Activated T-helper 17 cell treated with anti-CD3 and anti-CD28 coated beads, Interleukin-2, amount 50 U/mL, for 72 hours (primary cell): Measurements from ENCODE around the gene AFF1. TPM values are rescaled to one million over a fixed set of nuclear protein-coding genes. Genes with fewer than 3 reads are reported as not detected.

Source experiments
- ATAC-seq: fragments of 150-1000 bp; cut with Tn5 transposase; replicated peaks from 2 replicates; pipeline ENCODE4 v1.10.0; 2021; ENCODE audit warnings: mild to moderate bottlenecking, moderate library complexity
- H3K27ac Mint-ChIP-seq: one replicate; pipeline ENCODE4 v1.8.0; 2022; ENCODE audit warnings: mixed read lengths
- H3K27me3 Mint-ChIP-seq: one replicate; pipeline ENCODE4 v1.8.0; 2022; ENCODE audit warnings: mixed read lengths
- H3K36me3 Mint-ChIP-seq: one replicate; pipeline ENCODE4 v1.8.0; 2022; ENCODE audit warnings: low read depth, mild to moderate bottlenecking, mixed read lengths
- H3K4me1 Mint-ChIP-seq: one replicate; pipeline ENCODE4 v1.8.0; 2022; ENCODE audit warnings: mixed read lengths
- H3K4me3 Mint-ChIP-seq: one replicate; pipeline ENCODE4 v1.8.0; 2022; ENCODE audit warnings: mild to moderate bottlenecking, mixed read lengths
- H3K9me3 Mint-ChIP-seq: one replicate; pipeline ENCODE4 v1.8.0; 2022; ENCODE audit warnings: mixed read lengths
- total RNA-seq, 2 donors: library from RNA; stranded (reverse); gene quantifications; one replicate each; pipeline ENCODE4 v1.2.3, GENCODE V29; 2022

AFF1 gene
- total RNA-seq, 2 donors from 2014 or later: 64.2 to 80.5 TPM

DNA sequence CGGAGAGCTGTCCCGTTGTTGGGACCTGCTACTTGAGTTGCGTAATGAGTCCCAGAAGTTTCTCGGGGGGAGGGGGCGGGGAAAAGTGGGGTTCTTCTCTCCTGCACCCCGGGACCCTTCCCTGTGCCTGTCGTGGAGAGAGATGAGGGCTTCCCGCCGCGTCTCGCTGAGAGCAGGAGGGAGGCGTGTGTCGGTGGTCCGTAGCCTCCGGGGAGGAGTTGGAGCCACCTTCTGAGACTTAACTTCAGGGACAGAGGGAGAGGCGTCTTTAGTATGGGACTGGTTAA, 698 bp downstream of the AFF1 start:
- Mint-ChIP-seq H3K4me3 (peak overlapping the region; percentile 93), H3K4me1 (peaks cover 36% of the 10 kb centered on the region), H3K9me3 (no peaks in the 10 kb centered on the region), H3K27ac (peak overlapping the region; percentile 93), H3K36me3 (peaks cover 36% of the 10 kb centered on the region), H3K27me3 (no peaks in the 10 kb centered on the region)
- no peak for ATAC-seq

DNA sequence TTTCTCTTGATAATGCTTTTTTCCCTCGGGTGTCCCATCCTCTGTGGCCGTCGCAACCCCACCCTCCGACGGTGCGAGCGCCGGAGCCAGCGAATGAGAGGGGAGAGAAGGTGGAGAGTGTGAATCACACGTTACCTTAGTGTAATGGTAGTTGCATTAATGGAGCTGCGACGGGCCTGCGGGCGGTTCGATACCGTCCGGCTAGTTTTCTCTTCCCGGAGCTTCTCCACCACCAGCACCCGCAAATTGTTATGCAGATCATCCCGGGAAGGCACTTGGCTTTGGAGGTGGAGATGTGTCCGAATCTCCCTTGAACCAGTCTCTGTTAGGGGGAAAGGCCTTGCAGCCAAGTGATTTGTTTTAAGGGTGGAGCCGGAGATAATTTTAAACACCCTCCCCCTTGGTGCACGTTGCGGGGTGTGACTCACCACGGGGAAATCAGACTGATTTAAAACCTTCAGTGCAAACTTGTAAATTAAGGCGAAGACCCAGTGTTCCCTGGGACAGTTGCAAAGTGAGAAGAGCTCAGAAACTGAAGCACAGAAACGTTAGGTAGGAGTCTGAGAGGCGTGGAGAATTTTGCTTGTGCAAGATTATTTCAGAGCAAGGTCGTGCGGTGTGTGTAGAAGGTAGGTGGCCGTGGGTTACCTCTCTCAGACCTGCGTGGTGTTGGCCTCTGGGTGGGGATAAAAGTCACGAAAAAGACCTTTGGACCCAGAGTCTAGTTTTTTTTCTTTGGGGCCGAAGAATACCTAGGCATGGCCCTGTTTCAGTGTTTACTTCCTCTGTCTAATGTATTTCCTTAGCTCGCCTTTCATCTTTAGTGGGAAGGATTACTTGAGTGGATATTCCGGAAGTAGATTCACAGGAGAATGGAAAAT, 1.3 kb downstream of the AFF1 start:
- ATAC-seq: peak; percentile 68
- H3K36me3 Mint-ChIP-seq: peaks cover 32% of the 10 kb centered on the region
- H3K4me3 Mint-ChIP-seq: peak overlapping the region; percentile 93
- H3K27me3 Mint-ChIP-seq: no peaks in the 10 kb centered on the region
- peaks cover 33% of the 10 kb centered on the region for H3K4me1 Mint-ChIP-seq
- no peaks in the 10 kb centered on the region for H3K9me3 Mint-ChIP-seq
- peak overlapping the region; percentile 93 for H3K27ac Mint-ChIP-seq

DNA sequence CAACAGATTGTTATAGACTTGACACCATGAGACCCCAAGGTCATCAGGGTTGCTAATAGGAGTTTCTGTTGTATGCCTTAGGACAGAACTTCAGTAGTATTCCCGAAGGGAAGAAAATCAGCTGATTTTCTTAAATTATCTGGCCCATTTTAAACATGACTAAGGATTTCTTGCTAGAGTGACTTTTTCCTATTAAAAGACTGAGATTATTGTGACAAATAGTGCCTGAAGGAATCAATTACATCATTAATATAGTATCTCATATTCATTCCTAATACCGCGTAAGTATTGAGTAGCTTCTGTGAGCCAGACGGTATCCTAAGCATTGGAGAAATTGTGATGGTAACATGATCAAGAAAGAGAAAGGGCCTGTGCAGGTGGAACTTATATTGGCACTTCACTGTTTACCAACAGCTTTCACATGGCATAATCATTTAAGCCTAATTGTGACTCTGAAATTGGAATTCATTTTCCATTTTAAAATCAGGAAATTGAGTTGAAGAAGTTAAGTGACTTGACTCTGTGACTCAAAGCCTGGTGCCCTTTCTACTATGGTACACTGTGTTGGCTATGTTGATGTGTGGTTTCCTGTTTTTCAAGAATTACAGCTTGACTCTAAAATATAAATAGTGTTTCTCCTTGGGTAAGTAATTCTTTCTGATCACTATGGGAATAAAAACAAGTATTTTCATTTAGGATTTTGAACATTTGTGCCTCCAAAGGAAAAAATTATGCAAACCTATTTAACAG, 4.1 kb downstream of the AFF1 start:
- Mint-ChIP-seq H3K4me1 (peaks cover 40% of the 10 kb centered on the region), H3K27ac (peak overlapping the region; percentile 82), H3K36me3 (peaks cover 30% of the 10 kb centered on the region), H3K4me3 (peak overlapping the region; percentile 93), H3K9me3 (no peaks in the 10 kb centered on the region), H3K27me3 (no peaks in the 10 kb centered on the region)
- ATAC-seq: peak; percentile 27

DNA sequence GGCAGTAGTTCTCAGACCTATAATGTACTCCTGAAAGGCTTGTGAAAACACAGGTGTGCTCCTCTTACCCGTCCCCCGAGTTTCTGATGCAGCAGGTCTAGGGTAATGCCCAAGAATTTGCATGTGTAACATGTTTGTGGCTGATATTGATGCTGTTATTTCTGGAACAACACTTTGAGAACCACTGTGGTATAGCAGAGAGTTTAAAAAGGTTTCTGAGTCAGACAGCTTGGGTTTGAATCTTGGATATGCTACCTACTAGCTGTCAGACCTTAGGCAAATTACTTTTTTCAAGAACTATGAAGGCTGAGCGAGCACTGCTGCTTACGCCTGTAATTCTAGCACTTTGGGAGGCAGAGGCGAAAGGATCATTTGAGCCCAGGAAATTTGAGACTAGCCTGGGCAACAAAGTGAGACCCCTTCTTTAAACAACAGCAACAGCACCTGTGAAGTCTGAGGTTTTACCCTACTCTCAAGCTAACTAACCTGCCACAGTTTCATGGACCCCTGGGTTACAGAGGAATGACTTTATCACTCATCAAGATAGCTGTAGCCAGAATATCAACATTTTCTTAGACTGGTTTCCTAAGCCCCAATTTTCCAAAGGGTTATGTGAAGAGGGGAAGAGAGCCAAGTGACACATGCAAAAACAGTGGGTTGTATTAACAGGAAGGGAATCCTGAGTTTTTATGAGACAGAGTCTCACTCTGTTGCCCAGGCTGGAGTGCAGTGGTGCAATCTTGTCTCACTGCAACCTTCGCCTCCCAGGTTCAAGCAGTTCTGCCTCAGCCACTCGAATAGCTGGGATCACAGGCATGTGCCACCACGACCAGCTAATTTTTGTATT, 5.1 kb downstream of the AFF1 start:
- Mint-ChIP-seq H3K27ac (peak overlapping the region; percentile 82), H3K4me1 (peaks cover 40% of the 10 kb centered on the region), H3K4me3 (peak overlapping the region; percentile 93), H3K9me3 (no peaks in the 10 kb centered on the region), H3K36me3 (peaks cover 30% of the 10 kb centered on the region), H3K27me3 (no peaks in the 10 kb centered on the region)
- ATAC-seq: peak; percentile 51

DNA sequence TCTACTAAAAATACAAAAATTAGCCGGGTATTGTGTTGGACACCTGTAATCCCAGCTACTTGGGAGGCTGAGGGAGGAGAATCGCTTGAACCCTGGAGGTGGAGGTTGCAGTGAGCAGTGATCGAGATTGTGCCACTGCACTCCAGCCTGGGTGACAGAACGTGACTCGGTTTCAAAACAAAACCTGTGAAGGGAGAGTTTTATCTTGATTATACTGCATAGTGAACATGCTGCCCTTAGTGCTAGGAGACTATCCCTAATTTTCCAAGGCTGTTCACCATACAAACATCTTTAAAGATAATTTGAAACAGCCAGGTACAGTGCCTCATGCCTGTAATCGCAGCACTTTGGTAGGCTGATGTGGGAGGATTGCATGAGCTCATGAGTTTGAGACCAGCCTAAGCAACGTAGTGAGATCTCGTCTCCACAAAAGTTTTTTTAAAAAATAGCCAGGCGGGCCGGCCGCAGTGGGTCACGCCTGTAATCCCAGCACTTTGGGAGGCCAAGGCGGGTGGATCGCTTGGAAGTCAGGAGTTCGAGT, 6.2 kb downstream of the AFF1 start:
- Mint-ChIP-seq H3K4me3 (no peak overlapping the region), H3K4me1 (peaks cover 42% of the 10 kb centered on the region), H3K9me3 (no peaks in the 10 kb centered on the region), H3K36me3 (peaks cover 22% of the 10 kb centered on the region), H3K27me3 (no peaks in the 10 kb centered on the region), H3K27ac (peak overlapping the region; percentile 82)
- no peak for ATAC-seq

DNA sequence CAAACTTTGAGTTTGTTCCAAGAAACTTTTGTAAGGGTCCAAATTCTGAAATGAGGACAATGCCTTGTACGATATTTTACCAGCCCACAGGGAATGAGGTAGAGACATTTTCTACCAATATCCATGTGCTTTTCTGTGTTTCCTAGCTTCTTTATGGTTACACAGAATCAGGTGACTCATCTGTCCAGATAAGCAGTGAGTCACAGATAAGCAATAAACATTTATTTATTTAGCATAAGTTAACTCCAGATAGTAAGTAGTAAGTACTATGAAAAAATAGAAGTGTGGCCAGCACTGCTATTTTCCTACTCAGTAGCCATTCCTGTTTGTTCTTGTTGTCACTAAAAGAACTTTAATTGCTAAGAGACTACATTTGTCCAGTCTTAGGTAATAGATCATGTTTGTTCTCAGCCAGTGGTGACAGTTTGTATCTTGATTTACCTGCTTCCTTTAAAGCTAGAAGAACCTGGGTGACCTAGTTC, 7.4 kb downstream of the AFF1 start:
- ATAC-seq: no peak
- peak overlapping the region; percentile 27 for H3K27ac Mint-ChIP-seq
- peak overlapping the region; percentile 26 for H3K4me3 Mint-ChIP-seq
- H3K4me1 Mint-ChIP-seq: peaks cover 37% of the 10 kb centered on the region
- H3K36me3 Mint-ChIP-seq: peaks cover 11% of the 10 kb centered on the region
- H3K9me3 Mint-ChIP-seq: no peaks in the 10 kb centered on the region
- no peaks in the 10 kb centered on the region for H3K27me3 Mint-ChIP-seq

DNA sequence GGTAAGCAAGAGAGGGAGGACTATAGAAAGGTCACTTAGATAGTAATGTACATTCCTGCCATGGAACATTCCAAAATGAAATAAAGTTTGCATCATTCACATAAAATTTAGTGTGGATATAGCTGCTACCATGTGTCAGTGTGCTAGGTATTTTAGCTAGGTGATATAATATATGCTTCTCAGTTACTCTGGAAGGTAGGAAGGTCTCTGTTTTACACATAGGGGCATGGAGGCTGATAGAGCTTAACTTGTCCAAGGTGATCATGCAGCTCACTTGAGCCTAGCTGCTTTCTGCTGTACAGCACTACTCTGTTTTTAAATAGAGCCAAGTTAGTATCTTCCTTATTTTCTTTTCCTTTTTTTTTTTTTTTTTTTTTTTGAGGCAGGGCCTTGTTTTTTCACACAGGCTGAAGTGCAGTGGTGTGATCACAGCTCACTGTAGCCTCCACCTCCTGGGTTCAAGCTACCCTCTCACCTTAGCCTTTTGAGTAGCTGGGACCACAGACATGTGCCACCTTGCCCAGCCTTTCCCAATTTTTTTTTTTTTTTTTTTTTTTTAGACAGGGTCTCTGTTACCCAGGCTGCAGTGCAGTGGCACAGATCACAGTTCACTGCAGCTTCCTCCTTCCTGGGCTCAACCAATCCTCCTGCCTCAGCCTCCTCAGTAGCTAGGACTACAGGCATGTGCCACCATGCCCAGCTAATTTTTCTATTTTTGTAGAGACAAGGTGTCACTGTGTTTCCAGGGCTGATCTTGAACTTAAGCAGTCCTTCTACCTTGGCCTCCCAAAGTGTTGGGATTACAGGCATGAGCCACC, 10.4 kb downstream of the AFF1 start:
- peaks cover 20% of the 10 kb centered on the region for H3K36me3 Mint-ChIP-seq
- H3K4me3 Mint-ChIP-seq: no peak overlapping the region
- H3K4me1 Mint-ChIP-seq: peaks cover 26% of the 10 kb centered on the region
- no peak overlapping the region for H3K27ac Mint-ChIP-seq
- H3K9me3 Mint-ChIP-seq: no peaks in the 10 kb centered on the region
- no peak for ATAC-seq
- H3K27me3 Mint-ChIP-seq: no peaks in the 10 kb centered on the region

DNA sequence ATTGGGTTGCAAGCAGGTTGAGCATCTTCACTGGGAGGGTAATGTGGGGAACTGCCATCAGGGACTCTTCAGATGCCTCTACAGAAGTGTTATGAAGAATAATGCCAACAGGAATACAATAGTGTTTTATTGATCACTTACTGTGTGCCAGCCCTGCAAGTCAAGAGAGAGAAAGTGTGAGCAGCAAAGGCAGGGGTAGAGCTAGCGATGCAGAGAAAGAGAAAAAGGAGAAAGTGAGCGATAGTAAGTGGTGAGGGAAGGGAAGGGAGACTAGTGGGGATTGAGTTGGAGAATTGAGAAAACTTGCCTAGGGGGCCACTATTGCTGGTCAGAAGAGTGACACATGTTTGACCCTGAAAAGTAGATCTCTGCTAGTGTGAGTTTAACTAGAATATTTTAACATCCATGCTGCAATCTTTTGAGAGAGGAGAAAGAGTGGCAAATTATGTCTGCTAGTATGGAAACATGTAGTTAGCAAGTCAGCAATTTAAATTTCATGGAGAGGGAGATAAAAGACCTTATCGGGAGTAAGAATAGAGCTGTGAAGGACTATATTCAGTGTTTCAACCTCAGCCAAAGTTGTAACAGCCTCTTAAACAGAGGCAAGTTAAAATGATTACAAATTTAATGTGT, 12.2 kb downstream of the AFF1 start:
- Mint-ChIP-seq H3K36me3 (peaks cover 36% of the 10 kb centered on the region), H3K4me3 (no peak overlapping the region), H3K27me3 (no peaks in the 10 kb centered on the region), H3K4me1 (peaks cover 24% of the 10 kb centered on the region), H3K9me3 (no peaks in the 10 kb centered on the region), H3K27ac (peak overlapping the region; percentile 5)
- no peak for ATAC-seq

DNA sequence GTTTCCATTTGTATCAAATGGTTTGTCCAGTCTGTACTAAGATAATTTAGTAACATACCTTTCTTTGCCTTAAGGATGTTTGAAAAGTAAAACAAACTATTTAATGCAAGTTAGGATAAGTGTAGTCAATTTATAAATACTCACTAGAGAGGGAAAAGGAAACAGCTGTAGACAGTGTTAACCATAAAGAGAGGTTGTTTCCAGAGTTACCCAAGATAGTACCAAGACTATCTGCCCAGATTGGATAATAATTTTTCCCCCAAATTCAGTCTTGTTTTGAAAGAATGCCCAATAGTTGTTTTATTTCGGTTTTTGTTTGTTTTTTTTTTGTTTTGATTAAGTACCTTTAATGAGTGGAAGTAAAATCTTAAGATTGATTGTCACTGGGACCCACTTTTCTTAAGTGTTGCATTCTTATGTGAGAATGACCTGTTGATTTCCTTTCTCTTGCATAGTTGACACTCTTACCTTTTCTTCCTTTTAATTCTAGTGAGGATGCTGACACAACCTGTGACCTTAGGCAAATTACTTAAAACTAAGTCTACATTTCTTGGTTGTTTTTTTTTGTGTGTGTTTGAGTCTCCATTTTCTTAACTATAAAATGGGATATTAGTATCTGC, 12.8 kb downstream of the AFF1 start:
- ATAC-seq: no peak
- Mint-ChIP-seq H3K27ac (no peak overlapping the region), H3K27me3 (no peaks in the 10 kb centered on the region), H3K9me3 (no peaks in the 10 kb centered on the region), H3K4me3 (peak overlapping the region; percentile 8), H3K4me1 (peaks cover 22% of the 10 kb centered on the region), H3K36me3 (peaks cover 41% of the 10 kb centered on the region)

DNA sequence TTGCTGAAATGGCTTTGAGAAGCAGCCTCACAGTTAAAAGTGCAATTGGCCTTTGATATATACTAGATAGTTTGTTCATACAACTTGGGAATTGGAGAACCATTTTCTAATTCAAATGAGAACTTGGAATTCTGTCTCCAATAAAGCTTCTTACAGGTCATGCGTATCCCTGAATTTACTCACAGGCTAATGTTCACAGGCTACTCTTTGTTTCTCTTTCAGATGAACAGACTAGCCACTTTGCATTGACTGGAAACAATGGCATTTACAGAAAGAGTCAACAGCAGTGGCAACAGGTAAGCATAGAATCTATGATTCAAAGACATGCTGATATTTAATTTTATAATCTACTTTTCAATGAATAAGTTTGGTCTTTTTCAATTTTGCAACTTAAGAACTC, 13.5 kb downstream of the AFF1 start:
- Mint-ChIP-seq H3K4me1 (peaks cover 17% of the 10 kb centered on the region), H3K36me3 (peaks cover 46% of the 10 kb centered on the region), H3K27me3 (no peaks in the 10 kb centered on the region), H3K9me3 (no peaks in the 10 kb centered on the region), H3K4me3 (peak overlapping the region; percentile 8), H3K27ac (no peak overlapping the region)
- ATAC-seq: no peak

DNA sequence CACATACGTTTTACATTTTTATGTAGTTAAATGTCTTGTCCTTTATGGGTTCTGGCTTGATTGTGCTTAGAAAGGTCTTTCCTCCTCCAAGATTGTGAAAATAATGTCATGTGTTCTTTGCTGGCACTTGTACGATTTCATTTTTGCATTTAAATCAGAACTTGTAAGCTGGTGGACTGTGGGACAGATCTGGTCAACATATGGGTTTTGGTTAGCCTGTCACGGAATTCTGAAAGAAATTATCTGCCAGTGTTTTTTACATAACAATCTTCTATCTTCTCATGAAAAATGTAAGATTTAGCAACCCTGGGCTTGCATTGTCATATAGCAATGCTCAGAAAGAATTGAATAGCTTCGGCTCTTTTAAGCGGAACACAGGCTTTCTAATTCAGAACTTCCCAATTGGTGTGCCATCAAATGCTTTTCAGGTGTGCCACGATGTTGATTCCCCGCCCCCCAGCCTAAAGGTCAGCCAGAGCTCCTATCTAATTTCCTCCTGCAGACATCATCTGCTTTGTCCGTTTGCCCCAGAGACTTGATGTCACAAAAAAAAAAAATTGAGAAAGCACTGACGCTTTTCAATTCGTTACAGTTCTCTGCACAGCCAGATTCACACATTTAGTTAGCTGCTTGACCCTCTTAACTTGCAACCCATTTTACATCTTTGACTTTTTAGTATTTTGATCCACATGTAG, 16.2 kb downstream of the AFF1 start:
- Mint-ChIP-seq H3K9me3 (no peaks in the 10 kb centered on the region), H3K4me1 (peaks cover 23% of the 10 kb centered on the region), H3K4me3 (no peak overlapping the region), H3K27me3 (no peaks in the 10 kb centered on the region), H3K36me3 (peaks cover 68% of the 10 kb centered on the region), H3K27ac (no peak overlapping the region)
- no peak for ATAC-seq

DNA sequence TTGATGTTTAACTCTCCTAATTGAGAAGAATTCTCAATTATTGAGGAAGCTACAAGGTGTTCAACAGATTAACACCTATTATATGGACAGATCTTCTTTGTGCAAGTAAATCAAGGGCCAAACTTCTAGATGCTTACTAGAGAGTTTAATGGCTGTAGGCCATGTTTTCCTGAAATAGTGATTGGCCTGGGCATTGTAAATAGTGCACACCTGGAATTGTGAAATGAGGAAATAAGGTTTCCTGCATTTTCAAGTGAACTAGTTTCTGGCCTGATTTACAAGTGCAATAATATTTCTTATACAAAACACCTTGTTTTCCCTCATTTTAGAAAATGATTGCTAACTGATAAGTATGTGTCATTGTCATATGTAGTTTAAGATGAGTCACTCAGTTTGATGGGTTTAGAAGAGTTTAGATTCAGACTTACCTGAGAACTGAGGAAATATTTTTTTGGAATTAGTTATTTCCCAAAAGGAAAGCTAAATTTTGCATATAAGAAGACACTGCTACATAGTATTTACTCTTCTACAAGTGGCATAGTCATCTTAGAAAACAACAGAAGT, 21.2 kb downstream of the AFF1 start:
- Mint-ChIP-seq H3K9me3 (no peaks in the 10 kb centered on the region), H3K27me3 (no peaks in the 10 kb centered on the region), H3K36me3 (peaks cover 85% of the 10 kb centered on the region), H3K4me1 (peaks cover 28% of the 10 kb centered on the region), H3K4me3 (peak overlapping the region; percentile 45), H3K27ac (peak overlapping the region; percentile 59)
- ATAC-seq: peak; percentile 48
